ENCODE measurements around the gene MMP7.

MMP7 gene

GRCh38 chr11:102534261-102534872 is 3.8 kb upstream of the MMP7 start:
- Histone ChIP-seq H3K36me3 (ENCODE audit: control insufficient read depth, low read depth, low read length) (no peaks in the 10 kb centered on the region), H3K4me1 (ENCODE audit: control insufficient read depth, low read depth, low read length) (no peaks in the 10 kb centered on the region), H3K9me3 (ENCODE audit: control insufficient read depth, low read depth, low read length) (no peaks in the 10 kb centered on the region), H3K4me3 (ENCODE audit: low read length) (no peak overlapping the region), H3K27me3 (ENCODE audit: control insufficient read depth, insufficient read depth, low read length) (no peaks in the 10 kb centered on the region), H3K9ac (ENCODE audit: low read length) (no peak overlapping the region), H3K27ac (ENCODE audit: low read length) (no peak overlapping the region)

- Histone ChIP-seq H3K4me1 (ENCODE audit: control insufficient read depth, low read depth, low read length) (no peaks in the 10 kb centered on the region), H3K36me3 (ENCODE audit: control insufficient read depth, low read depth, low read length) (no peaks in the 10 kb centered on the region), H3K9me3 (ENCODE audit: control insufficient read depth, low read depth, low read length) (no peaks in the 10 kb centered on the region), H3K27me3 (ENCODE audit: control insufficient read depth, insufficient read depth, low read length) (no peaks in the 10 kb centered on the region), H3K4me3 (ENCODE audit: low read length) (no peak overlapping the region), H3K27ac (ENCODE audit: low read length) (no peak overlapping the region), H3K9ac (ENCODE audit: low read length) (no peak overlapping the region)
Observed at GRCh38 chr11:102528618-102529017, 1.9 kb downstream of the MMP7 start.

GRCh38 chr11:102527684-102528083 is 2.9 kb downstream of the MMP7 start:
- Histone ChIP-seq H3K4me3 (ENCODE audit: low read length) (no peak overlapping the region), H3K27me3 (ENCODE audit: control insufficient read depth, insufficient read depth, low read length) (no peaks in the 10 kb centered on the region), H3K9me3 (ENCODE audit: control insufficient read depth, low read depth, low read length) (no peaks in the 10 kb centered on the region), H3K4me1 (ENCODE audit: control insufficient read depth, low read depth, low read length) (no peaks in the 10 kb centered on the region), H3K36me3 (ENCODE audit: control insufficient read depth, low read depth, low read length) (no peaks in the 10 kb centered on the region), H3K27ac (ENCODE audit: low read length) (no peak overlapping the region), H3K9ac (ENCODE audit: low read length) (no peak overlapping the region)

- Histone ChIP-seq H3K36me3 (ENCODE audit: control insufficient read depth, low read depth, low read length) (no peaks in the 10 kb centered on the region), H3K27me3 (ENCODE audit: control insufficient read depth, insufficient read depth, low read length) (no peaks in the 10 kb centered on the region), H3K4me3 (ENCODE audit: low read length) (no peak overlapping the region), H3K9ac (ENCODE audit: low read length) (no peak overlapping the region), H3K27ac (ENCODE audit: low read length) (no peak overlapping the region), H3K4me1 (ENCODE audit: control insufficient read depth, low read depth, low read length) (no peaks in the 10 kb centered on the region), H3K9me3 (ENCODE audit: control insufficient read depth, low read depth, low read length) (no peaks in the 10 kb centered on the region)
Observed at GRCh38 chr11:102527041-102527440, 3.5 kb downstream of the MMP7 start.

- Histone ChIP-seq H3K4me3 (ENCODE audit: low read length) (no peak overlapping the region), H3K9me3 (ENCODE audit: control insufficient read depth, low read depth, low read length) (no peaks in the 10 kb centered on the region), H3K27me3 (ENCODE audit: control insufficient read depth, insufficient read depth, low read length) (no peaks in the 10 kb centered on the region), H3K36me3 (ENCODE audit: control insufficient read depth, low read depth, low read length) (no peaks in the 10 kb centered on the region), H3K4me1 (ENCODE audit: control insufficient read depth, low read depth, low read length) (no peaks in the 10 kb centered on the region), H3K27ac (ENCODE audit: low read length) (no peak overlapping the region), H3K9ac (ENCODE audit: low read length) (no peak overlapping the region)
Observed at GRCh38 chr11:102523887-102524286, 6.7 kb downstream of the MMP7 start.

GRCh38 chr11:102523189-102523570 is 7.4 kb downstream of the MMP7 start:
- no peaks in the 10 kb centered on the region for H3K9me3 ChIP-seq (ENCODE audit: control insufficient read depth, low read depth, low read length)
- no peaks in the 10 kb centered on the region for H3K4me1 ChIP-seq (ENCODE audit: control insufficient read depth, low read depth, low read length)
- H3K27me3 ChIP-seq (ENCODE audit: control insufficient read depth, insufficient read depth, low read length), result no peaks in the 10 kb centered on the region
- H3K9ac ChIP-seq (ENCODE audit: low read length), result no peak overlapping the region
- no peak overlapping the region for H3K4me3 ChIP-seq (ENCODE audit: low read length)
- no peak overlapping the region for H3K27ac ChIP-seq (ENCODE audit: low read length)
- no peaks in the 10 kb centered on the region for H3K36me3 ChIP-seq (ENCODE audit: control insufficient read depth, low read depth, low read length)

- Histone ChIP-seq H3K36me3 (ENCODE audit: control insufficient read depth, low read depth, low read length) (no peaks in the 10 kb centered on the region), H3K27ac (ENCODE audit: low read length) (no peak overlapping the region), H3K9ac (ENCODE audit: low read length) (no peak overlapping the region), H3K27me3 (ENCODE audit: control insufficient read depth, insufficient read depth, low read length) (no peaks in the 10 kb centered on the region), H3K4me1 (ENCODE audit: control insufficient read depth, low read depth, low read length) (no peaks in the 10 kb centered on the region), H3K4me3 (ENCODE audit: low read length) (no peak overlapping the region), H3K9me3 (ENCODE audit: control insufficient read depth, low read depth, low read length) (no peaks in the 10 kb centered on the region)
Observed at GRCh38 chr11:102522312-102523188, 8.0 kb downstream of the MMP7 start.

- H3K4me1 ChIP-seq (ENCODE audit: control insufficient read depth, low read depth, low read length), result no peaks in the 10 kb centered on the region
- H3K27me3 ChIP-seq (ENCODE audit: control insufficient read depth, insufficient read depth, low read length), result no peaks in the 10 kb centered on the region
- H3K9ac ChIP-seq (ENCODE audit: low read length), result no peak overlapping the region
- H3K36me3 ChIP-seq (ENCODE audit: control insufficient read depth, low read depth, low read length), result no peaks in the 10 kb centered on the region
- H3K9me3 ChIP-seq (ENCODE audit: control insufficient read depth, low read depth, low read length), result no peaks in the 10 kb centered on the region
- H3K27ac ChIP-seq (ENCODE audit: low read length), result no peak overlapping the region
- no peak overlapping the region for H3K4me3 ChIP-seq (ENCODE audit: low read length)
Observed at GRCh38 chr11:102521121-102521520, 9.4 kb downstream of the MMP7 start.

- Histone ChIP-seq H3K4me1 (ENCODE audit: control insufficient read depth, low read depth, low read length) (no peaks in the 10 kb centered on the region), H3K27me3 (ENCODE audit: control insufficient read depth, insufficient read depth, low read length) (no peaks in the 10 kb centered on the region), H3K4me3 (ENCODE audit: low read length) (no peak overlapping the region), H3K9me3 (ENCODE audit: control insufficient read depth, low read depth, low read length) (no peaks in the 10 kb centered on the region), H3K9ac (ENCODE audit: low read length) (no peak overlapping the region), H3K27ac (ENCODE audit: low read length) (no peak overlapping the region), H3K36me3 (ENCODE audit: control insufficient read depth, low read depth, low read length) (no peaks in the 10 kb centered on the region)
Observed at GRCh38 chr11:102520514-102520913, 10.0 kb downstream of the MMP7 start.

- Histone ChIP-seq H3K27me3 (ENCODE audit: control insufficient read depth, insufficient read depth, low read length) (no peaks in the 10 kb centered on the region), H3K36me3 (ENCODE audit: control insufficient read depth, low read depth, low read length) (no peaks in the 10 kb centered on the region), H3K4me1 (ENCODE audit: control insufficient read depth, low read depth, low read length) (no peaks in the 10 kb centered on the region), H3K9me3 (ENCODE audit: control insufficient read depth, low read depth, low read length) (no peaks in the 10 kb centered on the region), H3K4me3 (ENCODE audit: low read length) (no peak overlapping the region), H3K27ac (ENCODE audit: low read length) (no peak overlapping the region), H3K9ac (ENCODE audit: low read length) (no peak overlapping the region)
Observed at GRCh38 chr11:102518296-102519094, 12.1 kb downstream of the MMP7 start.

GRCh38 chr11:102517670-102518069 is 12.9 kb downstream of the MMP7 start:
- H3K27me3 ChIP-seq (ENCODE audit: control insufficient read depth, insufficient read depth, low read length), result no peaks in the 10 kb centered on the region
- H3K27ac ChIP-seq (ENCODE audit: low read length), result no peak overlapping the region
- H3K36me3 ChIP-seq (ENCODE audit: control insufficient read depth, low read depth, low read length), result no peaks in the 10 kb centered on the region
- H3K4me1 ChIP-seq (ENCODE audit: control insufficient read depth, low read depth, low read length), result no peaks in the 10 kb centered on the region
- H3K9me3 ChIP-seq (ENCODE audit: control insufficient read depth, low read depth, low read length), result no peaks in the 10 kb centered on the region
- H3K4me3 ChIP-seq (ENCODE audit: low read length), result no peak overlapping the region
- no peak overlapping the region for H3K9ac ChIP-seq (ENCODE audit: low read length)

Measured in iPS-18a (cell line).